PC-9 (cell line): ENCODE measurements around the gene CTAGE1.

Source experiments
- EZH2 ChIP-seq: fragments of 200-600 bp; sonication (generic); IDR thresholded peaks from 2 replicates; pipeline ENCODE4 v1.8.0; 2017; ENCODE audit warnings: antibody characterized with exemption, low read depth
- TF ChIP-seq, protein P1 (sequence below): fragments of 200-600 bp; sonication (generic); conservative IDR thresholded peaks from 2 replicates; pipeline ENCODE4 v1.6.1; 2017; ENCODE audit warnings: mixed run types, antibody characterized with exemption, mild to moderate bottlenecking, moderate library complexity

DNA sequence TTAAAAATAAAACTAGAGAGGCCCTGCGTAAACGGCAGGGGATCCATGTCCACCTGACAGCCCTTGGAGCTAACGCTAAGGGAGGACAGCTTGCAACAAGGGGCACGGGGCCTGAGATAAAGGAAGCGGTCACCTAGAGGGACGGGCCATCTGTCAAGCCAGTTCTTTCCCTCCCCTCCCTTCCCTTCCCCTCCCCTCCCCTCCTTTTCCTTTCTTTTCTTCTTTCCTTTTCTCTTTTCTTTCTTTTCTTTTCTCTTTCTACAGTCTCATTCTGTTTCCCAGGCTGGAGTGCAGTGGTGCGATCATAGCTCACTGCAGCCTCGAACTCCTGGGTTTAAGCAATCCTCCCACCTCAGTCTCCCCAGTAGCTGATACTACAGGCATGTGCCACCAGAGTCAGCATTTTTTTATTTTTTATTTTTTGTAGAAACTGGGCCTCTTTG lies 34.5 kb upstream of the CTAGE1 start:
- TF ChIP-seq, protein P1, sequence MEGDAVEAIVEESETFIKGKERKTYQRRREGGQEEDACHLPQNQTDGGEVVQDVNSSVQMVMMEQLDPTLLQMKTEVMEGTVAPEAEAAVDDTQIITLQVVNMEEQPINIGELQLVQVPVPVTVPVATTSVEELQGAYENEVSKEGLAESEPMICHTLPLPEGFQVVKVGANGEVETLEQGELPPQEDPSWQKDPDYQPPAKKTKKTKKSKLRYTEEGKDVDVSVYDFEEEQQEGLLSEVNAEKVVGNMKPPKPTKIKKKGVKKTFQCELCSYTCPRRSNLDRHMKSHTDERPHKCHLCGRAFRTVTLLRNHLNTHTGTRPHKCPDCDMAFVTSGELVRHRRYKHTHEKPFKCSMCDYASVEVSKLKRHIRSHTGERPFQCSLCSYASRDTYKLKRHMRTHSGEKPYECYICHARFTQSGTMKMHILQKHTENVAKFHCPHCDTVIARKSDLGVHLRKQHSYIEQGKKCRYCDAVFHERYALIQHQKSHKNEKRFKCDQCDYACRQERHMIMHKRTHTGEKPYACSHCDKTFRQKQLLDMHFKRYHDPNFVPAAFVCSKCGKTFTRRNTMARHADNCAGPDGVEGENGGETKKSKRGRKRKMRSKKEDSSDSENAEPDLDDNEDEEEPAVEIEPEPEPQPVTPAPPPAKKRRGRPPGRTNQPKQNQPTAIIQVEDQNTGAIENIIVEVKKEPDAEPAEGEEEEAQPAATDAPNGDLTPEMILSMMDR, result no peak
- no peak for TF ChIP-seq EZH2
